DMS53 treated with DMSO at 0.1 percent for 48 hours (cell line): ENCODE results near the gene AP3B1.
A peak's percentile ranks its signal among the peaks of the same experiment; 100 is the strongest.

Source experiments
- DNase-seq: peaks from one replicate; lab custom pipeline; 2025; ENCODE audit not compliant: unreplicated experiment; lab: John Stamatoyannopoulos, UW

AP3B1 gene

GRCh38 chr5:78294248-78295034 is at the start of gene AP3B1:
AP3B1 (minus strand) TSS chr5:78294698; CDS start chr5:78294579, 119 bp downstream.
- peak; percentile 99 for DNase-seq

- DNase-seq, result no peak
These were observed 46.9 kb upstream of the AP3B1 start for GRCh38 chr5:78341440-78341839.

GRCh38 chr5:78339617-78340436 is 45.3 kb upstream of the AP3B1 start:
- DNase-seq, result peak; percentile 2

GRCh38 chr5:78336698-78337097 is 42.2 kb upstream of the AP3B1 start:
- DNase-seq, result no peak

- no peak for DNase-seq
These were observed 41.5 kb upstream of the AP3B1 start for GRCh38 chr5:78335976-78336375.

- no peak for DNase-seq
These were observed 40.3 kb upstream of the AP3B1 start for GRCh38 chr5:78334811-78335210.

- DNase-seq, result no peak
These were observed 37.1 kb upstream of the AP3B1 start for GRCh38 chr5:78331523-78332080.

GRCh38 chr5:78328585-78329173 is 34.2 kb upstream of the AP3B1 start:
- no peak for DNase-seq

- no peak for DNase-seq
These were observed 33.4 kb upstream of the AP3B1 start for GRCh38 chr5:78327761-78328510.

- DNase-seq, result no peak
These were observed 32.4 kb upstream of the AP3B1 start for GRCh38 chr5:78326930-78327329.

GRCh38 chr5:78323241-78323640 is 28.7 kb upstream of the AP3B1 start:
- no peak for DNase-seq

GRCh38 chr5:78320401-78320800 is 25.9 kb upstream of the AP3B1 start:
- peak; percentile 3 for DNase-seq

GRCh38 chr5:78318337-78318736 is 23.8 kb upstream of the AP3B1 start:
- DNase-seq, result no peak

- no peak for DNase-seq
These were observed 23.0 kb upstream of the AP3B1 start for GRCh38 chr5:78317515-78317914.

GRCh38 chr5:78308703-78309102 is 14.2 kb upstream of the AP3B1 start:
- no peak for DNase-seq

GRCh38 chr5:78300464-78301045 is 6.1 kb upstream of the AP3B1 start:
- DNase-seq, result no peak

- DNase-seq, result peak; percentile 63
These were observed 800 bp upstream of the AP3B1 start for GRCh38 chr5:78295035-78295961.

GRCh38 chr5:78293851-78294247 is 649 bp downstream of the AP3B1 start:
- no peak for DNase-seq

- DNase-seq, result no peak
These were observed 2.8 kb downstream of the AP3B1 start for GRCh38 chr5:78291687-78292086.
